GM19463 (cell line): ENCODE results near the gene DDO.

ENCODE experiments used
- ATAC-seq: cut with Tn5 transposase; IDR thresholded peaks from one replicate; pipeline ENCODE4 v1.9.1; 2021; ENCODE audit warnings: mild to moderate bottlenecking, moderate library complexity; ENCODE audit not compliant: unreplicated experiment

The DDO gene

GRCh38 chr6:110348961-110349690 lies 66.2 kb downstream of the DDO start:
- no peak for ATAC-seq

GRCh38 chr6:110345025-110345424 lies 70.3 kb downstream of the DDO start:
- no peak for ATAC-seq

GRCh38 chr6:110342759-110343158 lies 72.6 kb downstream of the DDO start:
- no peak for ATAC-seq
